IPS DF 4.7 (cell line): ENCODE data around the gene MAF.
A peak's percentile ranks its signal among the peaks of the same experiment; 100 is the strongest.

Experiments
- DNase-seq: peaks from one replicate; pipeline ENCODE4 v3.0.0-alpha.2; 2013; ENCODE audit warnings: low spot score; ENCODE audit errors: extremely low read depth

Gene MAF

GRCh38 chr16:79600638-79601091, at the start of gene MAF:
Gene MAF (minus strand): TSS chr16:79600737. CDS start chr16:79599902, 835 bp downstream.
- peak; percentile 53 for DNase-seq

GRCh38 chr16:79648826-79649225, 48.3 kb upstream of the MAF start:
- no peak for DNase-seq

GRCh38 chr16:79647586-79647985, 47.0 kb upstream of the MAF start:
- DNase-seq = no peak

GRCh38 chr16:79645701-79646100, 45.2 kb upstream of the MAF start:
- DNase-seq = no peak

GRCh38 chr16:79644971-79645667, 44.6 kb upstream of the MAF start:
- DNase-seq = no peak

GRCh38 chr16:79642652-79643051, 42.1 kb upstream of the MAF start:
- DNase-seq = no peak

- no peak for DNase-seq
Observed at GRCh38 chr16:79640513-79641360, 40.2 kb upstream of the MAF start.

GRCh38 chr16:79639576-79640311, 39.2 kb upstream of the MAF start:
- DNase-seq = no peak

- no peak for DNase-seq
Observed at GRCh38 chr16:79638386-79638785, 37.8 kb upstream of the MAF start.

GRCh38 chr16:79635488-79635887, 35.0 kb upstream of the MAF start:
- DNase-seq = no peak

GRCh38 chr16:79634298-79634697, 33.8 kb upstream of the MAF start:
- no peak for DNase-seq

GRCh38 chr16:79632289-79632688, 31.8 kb upstream of the MAF start:
- no peak for DNase-seq

- DNase-seq = no peak
Observed at GRCh38 chr16:79628988-79629387, 28.5 kb upstream of the MAF start.

- DNase-seq = no peak
Observed at GRCh38 chr16:79628501-79628975, 28.0 kb upstream of the MAF start.

- no peak for DNase-seq
Observed at GRCh38 chr16:79627092-79627491, 26.6 kb upstream of the MAF start.

- no peak for DNase-seq
Observed at GRCh38 chr16:79625738-79626137, 25.2 kb upstream of the MAF start.

GRCh38 chr16:79623824-79624223, 23.3 kb upstream of the MAF start:
- DNase-seq = no peak

- no peak for DNase-seq
Observed at GRCh38 chr16:79623062-79623461, 22.5 kb upstream of the MAF start.

- DNase-seq = no peak
Observed at GRCh38 chr16:79621027-79621426, 20.5 kb upstream of the MAF start.

GRCh38 chr16:79618692-79619050, 18.1 kb upstream of the MAF start:
- DNase-seq = no peak

- DNase-seq = no peak
Observed at GRCh38 chr16:79618041-79618691, 17.6 kb upstream of the MAF start.
